ENCODE results near the gene NUP214. TPM values are rescaled to one million over a fixed set of nuclear protein-coding genes. Genes with fewer than 3 reads are reported as not detected.
A peak's percentile ranks its signal among the peaks of the same experiment; 100 is the strongest.

The NUP214 gene
- total RNA-seq, 3 donors from 2014 or later: 37.4 to 47.5 (median 40.0) TPM

DNA sequence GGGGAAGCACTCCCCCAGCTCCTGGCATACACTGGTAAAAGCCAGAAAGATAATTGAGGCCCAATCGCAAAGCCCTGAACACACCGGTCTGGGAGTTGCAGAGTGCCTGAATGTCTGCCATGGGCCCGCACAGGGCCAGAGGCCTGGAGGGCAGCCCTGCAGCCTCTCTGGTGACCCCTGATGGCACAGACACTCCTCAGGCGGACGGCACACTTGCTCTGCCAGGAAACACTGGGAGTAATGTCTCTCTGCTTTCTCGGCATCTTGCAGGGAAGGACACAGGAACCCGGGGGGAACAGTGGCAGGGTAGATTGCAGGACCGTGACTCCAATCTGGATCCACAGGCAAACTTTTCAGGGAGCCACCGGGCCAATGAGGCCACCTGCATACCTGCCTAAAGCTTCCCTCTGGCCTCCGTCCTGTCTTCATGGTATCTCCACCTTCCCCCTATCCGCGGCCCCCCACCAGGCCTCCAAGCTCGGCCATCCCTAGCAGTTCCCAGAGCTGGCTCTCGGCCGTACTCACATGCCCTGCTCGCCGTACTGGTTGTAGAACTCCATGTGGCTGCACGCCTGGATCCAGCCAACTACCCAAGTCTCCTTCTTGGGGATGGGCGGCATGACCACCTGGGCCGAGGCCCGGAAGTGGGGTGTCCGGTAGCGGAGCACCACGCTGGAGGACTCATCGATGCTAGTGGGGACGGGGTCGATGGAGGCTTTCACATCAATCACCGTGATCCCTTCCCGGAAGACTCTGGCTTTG is 150.1 kb downstream of the NUP214 start:
- no peak for DNase-seq (ENCODE audit: low spot score in 2 of 2)
- Histone ChIP-seq H3K4me3 (peak overlapping the region; percentile 71 to 90 (median 73)), H3K36me3 (no peaks in the 10 kb centered on the region), H3K4me1 (no peaks in the 10 kb centered on the region), H3K9me3 (no peaks in the 10 kb centered on the region), H3K27ac (peak overlapping the region; percentile 48 to 75), H3K27me3 (no peaks in the 10 kb centered on the region)
- intact Hi-C loops (cut with DNase I; ENCODE audit: low total_unique reads): no loop called here
- TF ChIP-seq, protein P1, sequence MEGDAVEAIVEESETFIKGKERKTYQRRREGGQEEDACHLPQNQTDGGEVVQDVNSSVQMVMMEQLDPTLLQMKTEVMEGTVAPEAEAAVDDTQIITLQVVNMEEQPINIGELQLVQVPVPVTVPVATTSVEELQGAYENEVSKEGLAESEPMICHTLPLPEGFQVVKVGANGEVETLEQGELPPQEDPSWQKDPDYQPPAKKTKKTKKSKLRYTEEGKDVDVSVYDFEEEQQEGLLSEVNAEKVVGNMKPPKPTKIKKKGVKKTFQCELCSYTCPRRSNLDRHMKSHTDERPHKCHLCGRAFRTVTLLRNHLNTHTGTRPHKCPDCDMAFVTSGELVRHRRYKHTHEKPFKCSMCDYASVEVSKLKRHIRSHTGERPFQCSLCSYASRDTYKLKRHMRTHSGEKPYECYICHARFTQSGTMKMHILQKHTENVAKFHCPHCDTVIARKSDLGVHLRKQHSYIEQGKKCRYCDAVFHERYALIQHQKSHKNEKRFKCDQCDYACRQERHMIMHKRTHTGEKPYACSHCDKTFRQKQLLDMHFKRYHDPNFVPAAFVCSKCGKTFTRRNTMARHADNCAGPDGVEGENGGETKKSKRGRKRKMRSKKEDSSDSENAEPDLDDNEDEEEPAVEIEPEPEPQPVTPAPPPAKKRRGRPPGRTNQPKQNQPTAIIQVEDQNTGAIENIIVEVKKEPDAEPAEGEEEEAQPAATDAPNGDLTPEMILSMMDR (IDR thresholded peaks at IDR 0.05): no peak
- TF ChIP-seq POLR2AphosphoS5 (IDR thresholded peaks at IDR 0.05) (no peak), POLR2A (IDR thresholded peaks at IDR 0.05) (no peak)

DNA sequence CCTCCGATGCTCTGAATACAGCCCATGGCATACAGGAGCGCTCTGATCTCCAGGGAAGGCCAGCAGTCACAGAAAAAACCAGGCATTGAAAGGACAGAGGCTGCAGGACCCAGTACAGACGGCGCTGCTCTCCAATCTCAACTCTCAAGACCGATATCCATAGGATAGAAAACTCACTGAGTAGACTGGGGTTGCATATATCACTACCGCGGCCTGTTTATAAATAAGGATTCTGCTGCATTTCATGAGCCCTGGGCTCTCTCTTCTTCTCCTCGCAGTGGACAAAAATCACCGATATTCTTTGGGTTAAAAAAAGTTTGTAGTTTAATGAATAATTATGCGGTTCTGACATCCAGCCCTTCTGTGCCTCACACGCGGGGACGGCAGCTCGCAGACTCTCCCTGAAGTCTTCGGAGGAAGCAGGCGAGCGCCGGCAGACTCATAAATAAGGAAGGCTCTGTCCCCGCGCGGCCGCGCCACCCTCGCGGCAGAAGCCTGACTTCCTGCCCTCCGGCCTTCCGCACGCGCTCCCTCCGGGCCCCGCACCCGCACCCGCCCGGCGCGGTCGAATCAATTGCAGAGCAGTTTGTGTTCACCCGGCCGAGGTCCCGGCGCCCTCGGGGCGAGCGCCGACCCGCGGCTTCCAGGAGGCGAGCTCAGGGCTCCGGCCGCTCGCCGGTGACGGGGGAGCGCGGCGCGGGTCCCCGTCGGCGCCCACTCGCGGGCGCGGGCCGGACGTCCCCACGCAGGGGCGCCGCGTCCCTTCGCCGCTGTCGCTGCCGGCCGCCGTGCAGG is 150.9 kb downstream of the NUP214 start, which contains the start of gene FAM78A:
FAM78A (minus strand) TSS at position 417 of the 795 bp plus-strand sequence; CDS start at position 86, 331 bp downstream.
- Histone ChIP-seq H3K4me1 (no peaks in the 10 kb centered on the region), H3K27ac (peak within 1 kb of the TSS; percentile 48 to 75), H3K27me3 (peaks cover 0 to 4% of the 10 kb centered on the region in 2 donors), H3K36me3 (no peaks in the 10 kb centered on the region), H3K4me3 (peak within 1 kb of the TSS; percentile 71 to 90 (median 73)), H3K9me3 (no peaks in the 10 kb centered on the region)
- intact Hi-C loops (cut with DNase I; ENCODE audit: low total_unique reads): no loop called here
- DNase-seq (ENCODE audit: low spot score in 2 of 2): no peak
- TF ChIP-seq, protein P1 (IDR thresholded peaks at IDR 0.05): no peak
- TF ChIP-seq POLR2AphosphoS5 (IDR thresholded peaks at IDR 0.05) (no peak), POLR2A (IDR thresholded peaks at IDR 0.05) (no peak)

DNA sequence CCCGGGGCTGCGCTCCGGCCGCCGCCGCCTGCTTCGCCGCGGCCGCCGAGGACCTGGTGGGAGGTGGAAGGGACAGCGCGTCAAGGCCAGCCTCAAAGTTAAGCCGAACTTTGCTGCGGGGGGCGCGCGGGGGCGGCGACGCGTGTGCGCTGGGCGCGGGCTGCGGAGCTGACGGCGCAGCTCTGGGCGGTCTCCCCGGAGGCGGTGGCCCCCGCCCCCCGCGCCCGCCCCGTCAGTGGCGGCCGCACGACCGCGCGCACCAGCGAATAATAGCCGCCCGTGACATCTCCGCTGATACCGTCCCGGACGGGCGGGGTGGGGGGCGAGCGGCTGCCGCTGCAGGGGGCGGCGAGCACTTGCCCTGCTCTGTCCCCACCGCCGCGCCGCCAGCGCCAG is 151.5 kb downstream of the NUP214 start:
- Histone ChIP-seq H3K27ac (peak overlapping the region in 1 of 2 donors; percentile 75), H3K36me3 (no peaks in the 10 kb centered on the region), H3K4me1 (no peaks in the 10 kb centered on the region), H3K27me3 (peaks cover 0 to 10% of the 10 kb centered on the region in 2 donors), H3K9me3 (no peaks in the 10 kb centered on the region), H3K4me3 (peak overlapping the region; percentile 71 to 90 (median 73))
- DNase-seq (ENCODE audit: low spot score in 2 of 2): no peak
- no peak for TF ChIP-seq POLR2AphosphoS5 (IDR thresholded peaks at IDR 0.05)
- TF ChIP-seq POLR2A (IDR thresholded peaks at IDR 0.05): no peak
- TF ChIP-seq, protein P1 (IDR thresholded peaks at IDR 0.05): no peak
- intact Hi-C loops (cut with DNase I; ENCODE audit: low total_unique reads): no loop called here

DNA sequence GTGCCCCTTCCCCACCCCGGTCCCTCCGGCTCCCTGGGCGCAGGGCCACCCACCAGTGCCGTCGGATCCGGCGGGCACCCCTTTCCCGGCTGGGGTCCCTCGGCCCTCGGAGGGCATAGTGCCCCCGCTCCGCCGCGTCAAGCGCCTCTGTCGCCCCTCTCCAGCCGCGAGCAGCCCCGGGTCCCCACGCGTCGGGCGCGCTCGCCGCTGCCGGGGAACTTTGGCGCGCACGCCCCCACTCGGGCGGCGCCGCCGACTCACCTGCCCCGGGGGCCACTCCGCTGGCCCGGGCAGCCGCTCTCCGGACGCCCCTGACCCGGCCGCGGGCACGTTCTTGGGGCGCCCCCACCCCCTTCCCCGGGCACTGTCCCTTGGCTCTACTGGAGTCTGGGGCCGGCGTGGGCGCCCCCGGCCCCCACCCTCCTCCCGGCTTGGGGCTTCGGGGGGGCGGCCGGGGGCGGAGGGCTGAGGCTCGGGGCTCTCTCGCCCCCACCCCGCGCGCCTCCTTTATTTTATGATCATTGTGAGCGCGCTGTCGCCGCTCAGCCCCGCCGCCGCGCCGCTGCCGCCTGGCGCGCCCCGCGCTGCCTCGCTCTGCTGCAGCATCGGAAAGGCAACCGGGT is 152.0 kb downstream of the NUP214 start:
- H3K27ac ChIP-seq: peak overlapping the region in 1 of 2 donors; percentile 75
- no peaks in the 10 kb centered on the region for H3K36me3 ChIP-seq
- no peak for DNase-seq (ENCODE audit: low spot score in 2 of 2)
- H3K9me3 ChIP-seq: no peaks in the 10 kb centered on the region
- no peak for TF ChIP-seq POLR2A (IDR thresholded peaks at IDR 0.05)
- TF ChIP-seq, protein P1 (IDR thresholded peaks at IDR 0.05): no peak
- no peak for TF ChIP-seq POLR2AphosphoS5 (IDR thresholded peaks at IDR 0.05)
- intact Hi-C loops (cut with DNase I; ENCODE audit: low total_unique reads): no loop called here
- H3K4me3 ChIP-seq: peak overlapping the region; percentile 71 to 90 (median 73)
- peaks cover 0 to 15% of the 10 kb centered on the region in 2 donors for H3K27me3 ChIP-seq
- H3K4me1 ChIP-seq: no peaks in the 10 kb centered on the region

All from breast epithelium (tissue), 4 donors.